Mucosa of rectum (tissue), 2 donors: ENCODE results near the gene PCDH9.
"Not testable (repeated sequence)": the region's sequence is repeated elsewhere in the genome, so short reads cannot be mapped to it uniquely, and the experiment has no call there.

ENCODE experiments used
- H3K27ac ChIP-seq, 2 donors: one replicate each; pipeline ENCODE4 v1.7.0; 2013; ENCODE audit warnings: inconsistent platforms in 2 of 2, low read depth in 2 of 2, low read length in 2 of 2
- H3K27me3 ChIP-seq, 2 donors: one replicate each; pipeline ENCODE4 v1.7.0; 2013; ENCODE audit warnings: low read length in 2 of 2; ENCODE audit not compliant: control insufficient read depth in 2 of 2, insufficient read depth in 2 of 2
- H3K36me3 ChIP-seq, 2 donors: one replicate each; pipeline ENCODE4 v1.7.0; 2013; ENCODE audit warnings: low read length in 2 of 2; ENCODE audit not compliant: control insufficient read depth in 2 of 2, insufficient read depth in 2 of 2
- H3K4me1 ChIP-seq, 2 donors: one replicate each; pipeline ENCODE4 v1.7.0; 2013; ENCODE audit warnings: low read length in 2 of 2, mild to moderate bottlenecking in 1 of 2; ENCODE audit not compliant: control insufficient read depth in 2 of 2, insufficient read depth in 2 of 2
- H3K4me3 ChIP-seq, 2 donors: one replicate each; pipeline ENCODE4 v1.7.0; 2013; ENCODE audit warnings: low read length in 2 of 2
- H3K9ac ChIP-seq, 2 donors: one replicate each; pipeline ENCODE4 v1.7.0; 2013; ENCODE audit warnings: low read length in 2 of 2, low read depth in 1 of 2, mild to moderate bottlenecking in 1 of 2
- H3K9me3 ChIP-seq, 2 donors: one replicate each; pipeline ENCODE4 v1.7.0; 2013; ENCODE audit warnings: low read length in 2 of 2; ENCODE audit not compliant: control insufficient read depth in 2 of 2
- donor health status: healthy.
- donor health status: Normal muscosa, but diverticular disease.

Gene PCDH9

DNA sequence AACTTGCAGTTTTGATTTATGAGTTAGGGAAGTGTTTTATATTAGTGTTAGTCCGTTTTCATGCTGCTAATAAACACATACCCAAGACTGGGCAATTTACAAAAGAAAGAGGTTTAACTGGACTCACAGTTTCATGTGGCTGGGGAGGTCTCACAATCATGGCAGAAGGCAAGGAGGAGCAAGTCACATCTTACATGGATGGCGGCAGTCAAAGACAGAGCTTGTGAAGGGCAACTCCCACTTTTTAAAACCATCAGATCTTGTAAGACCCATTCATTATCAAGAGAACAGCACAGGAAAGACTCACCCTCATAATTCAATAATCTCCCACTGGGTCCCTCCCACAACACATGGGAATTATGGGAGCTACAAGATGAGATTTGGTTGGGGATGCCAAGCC is 349.0 kb downstream of the PCDH9 start:
- H3K9ac ChIP-seq, H3K4me1 ChIP-seq, H3K9me3 ChIP-seq, H3K27me3 ChIP-seq, H3K4me3 ChIP-seq, H3K36me3 ChIP-seq, H3K27ac ChIP-seq: not testable (repeated sequence)

DNA sequence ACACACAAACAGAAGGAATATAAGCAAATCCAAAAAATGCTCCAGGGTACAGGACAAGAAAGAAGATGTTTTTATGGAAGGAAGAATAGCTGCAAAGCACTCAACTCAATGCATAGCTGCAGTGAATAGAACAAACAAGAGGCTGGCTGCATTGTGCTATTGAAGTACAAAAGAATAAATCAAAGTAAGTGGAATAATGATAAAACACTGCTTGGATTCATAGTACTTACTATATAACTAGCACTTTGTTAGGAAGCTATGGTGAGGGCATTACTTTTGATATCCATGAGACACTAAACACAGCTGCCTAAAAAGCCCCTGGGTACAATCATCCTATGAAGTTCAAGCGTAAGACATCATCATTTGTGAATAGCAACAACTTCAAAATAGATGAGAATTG is 350.1 kb downstream of the PCDH9 start:
- Histone ChIP-seq H3K4me3 (no peak overlapping the region), H3K9ac (no peak overlapping the region), H3K27me3 (no peaks in the 10 kb centered on the region), H3K27ac (no peak overlapping the region), H3K4me1 (no peaks in the 10 kb centered on the region), H3K36me3 (no peaks in the 10 kb centered on the region), H3K9me3 (no peaks in the 10 kb centered on the region)

DNA sequence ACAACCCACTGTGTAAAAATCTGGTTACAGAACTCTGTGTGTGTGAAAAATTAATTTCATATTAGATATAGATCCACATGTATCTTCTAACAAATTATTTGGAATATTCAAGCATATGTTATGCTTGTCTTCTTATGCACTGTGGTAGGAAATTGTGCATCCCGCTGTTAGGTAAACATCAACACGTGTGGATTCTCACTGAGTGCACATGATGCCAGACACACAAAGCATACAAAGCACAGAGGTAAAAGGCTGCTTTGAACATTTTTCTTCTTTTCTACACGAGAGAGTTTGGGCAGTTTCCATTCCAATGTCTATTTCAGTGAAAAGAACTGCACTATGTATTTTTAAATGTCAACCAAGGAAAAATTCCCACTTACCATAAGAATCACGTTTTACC is 354.9 kb downstream of the PCDH9 start:
- H3K4me1 ChIP-seq: no peaks in the 10 kb centered on the region
- H3K27me3 ChIP-seq: no peaks in the 10 kb centered on the region
- H3K27ac ChIP-seq: no peak overlapping the region
- H3K9me3 ChIP-seq: no peaks in the 10 kb centered on the region
- no peak overlapping the region for H3K9ac ChIP-seq
- no peaks in the 10 kb centered on the region for H3K36me3 ChIP-seq
- H3K4me3 ChIP-seq: no peak overlapping the region

DNA sequence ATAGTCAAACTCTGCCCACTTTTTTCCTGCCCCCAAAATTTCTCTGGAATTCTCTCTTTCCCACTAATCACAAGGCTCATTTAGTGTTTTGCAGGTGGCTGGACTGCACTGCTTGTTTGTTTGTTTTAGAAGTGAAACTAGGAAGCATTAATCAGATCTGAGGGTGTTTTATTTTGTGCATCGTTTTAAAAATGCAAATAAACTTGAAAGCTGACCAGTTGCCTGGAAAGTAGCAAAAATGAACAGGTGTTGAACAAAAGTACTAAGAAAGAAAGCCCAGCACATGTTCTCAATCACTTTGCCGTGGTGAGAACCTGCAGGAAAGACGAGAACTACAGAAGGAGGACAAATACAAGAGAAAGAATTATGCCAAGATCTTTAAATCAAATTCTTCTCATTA is 365.5 kb downstream of the PCDH9 start:
- H3K36me3 ChIP-seq: no peaks in the 10 kb centered on the region
- H3K4me3 ChIP-seq: no peak overlapping the region
- H3K9ac ChIP-seq: no peak overlapping the region
- H3K27me3 ChIP-seq: no peaks in the 10 kb centered on the region
- H3K4me1 ChIP-seq: no peaks in the 10 kb centered on the region
- no peak overlapping the region for H3K27ac ChIP-seq
- H3K9me3 ChIP-seq: no peaks in the 10 kb centered on the region

DNA sequence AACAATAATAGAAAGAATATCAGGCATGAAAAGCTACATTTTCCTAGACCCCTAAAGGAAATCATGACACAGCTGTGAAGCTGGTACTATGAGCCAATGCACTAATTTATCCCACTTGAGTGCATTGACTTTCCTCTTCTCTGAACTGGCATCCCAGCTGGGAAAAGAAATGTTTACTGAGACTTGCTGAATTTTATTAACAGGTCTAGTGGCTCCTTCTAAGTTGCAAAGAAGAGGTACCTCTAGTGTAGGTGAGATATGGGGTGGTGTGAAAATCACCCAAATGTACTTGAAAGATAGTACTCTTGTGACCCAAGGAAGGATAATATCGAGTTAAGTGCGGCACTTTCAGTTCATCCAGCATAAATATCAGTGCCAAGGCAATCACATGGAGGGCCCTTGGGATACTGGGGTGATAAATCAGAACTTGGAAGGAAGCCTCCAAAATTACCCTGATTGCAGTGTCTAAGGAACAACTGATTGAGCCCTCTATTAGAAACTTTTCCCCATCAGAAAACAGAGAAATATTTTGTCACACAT is 369.2 kb downstream of the PCDH9 start:
- Histone ChIP-seq H3K4me3 (no peak overlapping the region), H3K9ac (no peak overlapping the region)

DNA sequence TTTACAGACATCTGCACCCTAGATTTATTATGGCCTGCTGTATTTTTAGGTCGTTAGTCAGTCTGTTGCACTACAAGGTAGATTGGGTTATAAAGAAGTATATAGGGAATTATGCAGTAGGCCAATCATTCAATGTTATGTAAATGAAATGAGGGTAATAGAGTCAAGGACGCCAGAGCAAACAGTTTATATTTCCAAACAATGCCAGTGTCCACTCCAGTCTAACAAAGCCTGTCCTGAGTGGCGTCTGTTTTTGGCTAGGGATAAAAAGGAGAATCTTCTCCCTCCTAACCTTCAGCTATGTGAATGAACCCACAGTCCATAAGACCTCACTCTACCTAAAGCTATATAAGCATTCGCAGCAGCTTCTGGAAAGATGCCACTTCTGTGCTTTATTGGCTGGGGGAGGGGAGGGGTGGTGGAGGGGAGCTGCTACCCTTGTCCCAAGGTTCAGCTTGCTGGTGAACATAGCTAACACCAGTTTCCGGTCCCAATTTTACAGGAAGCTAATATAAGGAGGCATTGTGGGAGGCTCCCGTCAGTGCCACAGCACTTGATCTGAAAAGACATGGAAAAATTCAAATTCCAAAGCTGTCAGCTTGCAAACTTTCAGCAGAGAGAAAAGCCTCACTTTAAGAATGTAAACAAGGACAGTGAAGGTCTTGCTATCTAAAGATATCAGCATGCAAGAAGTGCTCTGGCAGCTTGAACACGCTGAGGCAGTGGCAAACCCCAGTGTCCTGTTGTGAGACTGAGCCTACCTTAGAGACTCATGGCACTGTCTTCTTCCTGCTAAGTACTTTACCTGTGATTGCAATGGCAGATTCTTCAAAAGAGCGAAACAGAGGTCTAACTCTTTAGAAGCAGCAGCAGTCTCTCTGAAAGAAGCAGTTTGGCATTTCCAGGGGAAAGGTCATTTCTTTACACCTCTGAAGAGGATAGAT is 369.9 kb downstream of the PCDH9 start:
- Histone ChIP-seq H3K27me3 (no peaks in the 10 kb centered on the region), H3K9me3 (no peaks in the 10 kb centered on the region), H3K4me1 (no peaks in the 10 kb centered on the region), H3K4me3 (no peak overlapping the region), H3K36me3 (no peaks in the 10 kb centered on the region), H3K9ac (no peak overlapping the region), H3K27ac (no peak overlapping the region)

More for the DNA sequence above, 369.2 kb downstream of the PCDH9 start:
- H3K27me3 ChIP-seq: no peaks in the 10 kb centered on the region
- H3K4me1 ChIP-seq: no peaks in the 10 kb centered on the region
- H3K27ac ChIP-seq: no peak overlapping the region
- no peaks in the 10 kb centered on the region for H3K36me3 ChIP-seq
- H3K9me3 ChIP-seq: no peaks in the 10 kb centered on the region

DNA sequence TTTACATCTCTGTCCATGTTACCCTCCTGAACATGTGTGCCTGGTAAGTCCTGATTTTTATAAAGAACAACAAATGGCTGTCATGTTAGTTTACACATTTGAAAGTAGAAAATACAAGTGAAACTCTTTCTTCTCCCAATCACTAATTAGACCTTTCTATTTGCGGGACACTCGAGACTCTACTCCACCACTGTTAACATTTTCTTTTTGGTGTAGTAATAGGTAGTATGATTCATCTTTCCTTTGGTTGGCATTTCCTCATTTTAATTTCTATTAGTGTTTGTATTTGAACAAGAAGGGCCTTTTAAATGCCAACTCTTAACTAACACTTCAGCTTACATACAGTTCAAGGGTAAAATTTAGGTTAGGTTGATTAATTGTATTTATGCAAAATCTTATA is 371.1 kb downstream of the PCDH9 start:
- H3K4me3 ChIP-seq: no peak overlapping the region
- no peaks in the 10 kb centered on the region for H3K9me3 ChIP-seq
- no peak overlapping the region for H3K9ac ChIP-seq
- no peaks in the 10 kb centered on the region for H3K27me3 ChIP-seq
- no peaks in the 10 kb centered on the region for H3K4me1 ChIP-seq
- no peak overlapping the region for H3K27ac ChIP-seq
- no peaks in the 10 kb centered on the region for H3K36me3 ChIP-seq

DNA sequence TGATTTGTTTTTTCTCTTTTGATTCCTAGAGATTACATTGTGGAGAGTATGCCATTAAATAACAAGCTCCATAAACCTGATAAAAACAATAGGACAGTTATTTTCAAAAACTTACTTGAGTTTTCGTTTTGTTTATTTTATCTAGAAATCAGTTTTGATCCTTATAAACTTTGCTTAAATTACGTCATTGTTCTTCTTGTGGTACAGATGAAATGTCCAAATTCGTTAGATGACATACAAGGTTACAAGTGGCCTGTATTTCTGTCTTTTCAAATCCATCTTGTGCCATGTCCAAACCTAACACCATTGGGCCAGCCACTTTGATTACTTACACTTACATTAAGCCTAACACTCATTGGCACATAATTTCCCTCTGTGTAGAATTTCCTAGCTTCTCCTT is 372.0 kb downstream of the PCDH9 start:
- H3K9me3 ChIP-seq: no peaks in the 10 kb centered on the region
- H3K36me3 ChIP-seq: no peaks in the 10 kb centered on the region
- no peak overlapping the region for H3K9ac ChIP-seq
- no peak overlapping the region for H3K4me3 ChIP-seq
- H3K27me3 ChIP-seq: no peaks in the 10 kb centered on the region
- H3K27ac ChIP-seq: no peak overlapping the region
- no peaks in the 10 kb centered on the region for H3K4me1 ChIP-seq

DNA sequence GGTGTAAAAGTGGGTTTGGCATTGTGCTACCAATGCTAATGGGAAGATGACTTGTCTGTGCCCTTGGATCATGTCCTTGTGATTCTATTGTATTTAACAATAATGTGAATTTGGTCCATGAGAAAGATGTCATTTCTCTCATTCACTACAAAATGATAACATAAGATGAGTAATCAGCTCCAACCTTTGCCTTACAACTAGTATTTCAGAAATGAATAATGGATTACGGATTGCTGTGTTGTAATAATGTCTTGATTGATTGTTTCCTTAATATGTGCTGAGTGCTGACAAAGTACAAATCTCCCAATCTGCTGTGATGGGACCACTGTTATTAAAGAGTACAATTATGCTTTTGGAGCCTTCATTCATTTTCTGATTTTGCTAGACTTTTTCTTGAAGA is 375.0 kb downstream of the PCDH9 start:
- H3K4me1 ChIP-seq: no peaks in the 10 kb centered on the region
- no peak overlapping the region for H3K9ac ChIP-seq
- no peak overlapping the region for H3K4me3 ChIP-seq
- no peaks in the 10 kb centered on the region for H3K9me3 ChIP-seq
- no peak overlapping the region for H3K27ac ChIP-seq
- no peaks in the 10 kb centered on the region for H3K36me3 ChIP-seq
- no peaks in the 10 kb centered on the region for H3K27me3 ChIP-seq

DNA sequence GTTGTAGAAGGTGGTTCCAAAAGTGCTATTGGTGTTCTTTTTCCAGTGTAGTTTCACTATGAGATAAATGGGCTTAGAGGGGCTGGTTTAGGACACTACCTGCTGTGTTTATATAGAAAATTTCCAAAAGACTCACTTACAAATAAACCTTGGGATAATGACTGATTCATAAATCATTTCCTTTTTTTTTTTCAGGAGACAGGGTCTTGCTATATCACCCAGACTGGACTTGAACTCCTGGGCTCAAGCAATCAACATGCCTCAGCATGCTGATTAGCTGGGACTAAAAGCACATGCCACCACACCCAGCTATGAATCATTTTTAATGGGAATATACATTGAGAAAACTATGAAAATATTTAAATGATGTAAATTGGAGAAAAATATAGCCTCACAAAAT is 376.6 kb downstream of the PCDH9 start:
- H3K36me3 ChIP-seq: no peaks in the 10 kb centered on the region
- H3K4me1 ChIP-seq: no peaks in the 10 kb centered on the region
- H3K27me3 ChIP-seq: no peaks in the 10 kb centered on the region
- no peak overlapping the region for H3K27ac ChIP-seq
- no peak overlapping the region for H3K4me3 ChIP-seq
- H3K9ac ChIP-seq: no peak overlapping the region
- no peaks in the 10 kb centered on the region for H3K9me3 ChIP-seq
